Stimulated activated CD4-positive, alpha-beta T cell treated with anti-CD3 and anti-CD28 coated beads, TNF-alpha, amount 100 ng/mL, for 24 hours (primary cell): ENCODE measurements around the gene RHEBL1.
A peak's percentile ranks its signal among the peaks of the same experiment; 100 is the strongest.

Source experiments
- DNase-seq, 3 experiments: peaks; one replicate each; pipeline ENCODE4 v3.0.0-alpha.2; 2020; ENCODE audit warnings: low read depth in 3 of 3

RHEBL1 gene

GRCh38 chr12:49069507-49070346 lies at the start of gene RHEBL1:
TSS of gene RHEBL1 (minus strand) at chr12:49069979. CDS start at chr12:49069785, 194 bp downstream.
- DNase-seq, result peak; percentile 97 to 99 (median 98)

GRCh38 chr12:49111206-49111605 lies 41.4 kb upstream of the RHEBL1 start:
- no peak for DNase-seq

- peak; percentile 85 to 93 (median 92) for DNase-seq
Observed at GRCh38 chr12:49110464-49111155, 40.8 kb upstream of the RHEBL1 start, which contains the start of gene LMBR1L. TSS of gene LMBR1L (minus strand) at chr12:49110847. CDS start at chr12:49110555, 292 bp downstream.

- DNase-seq, result no peak
Observed at GRCh38 chr12:49109641-49110463, 40.1 kb upstream of the RHEBL1 start.

- no peak for DNase-seq
Observed at GRCh38 chr12:49108958-49109404, 39.2 kb upstream of the RHEBL1 start.

GRCh38 chr12:49105504-49106084 lies 35.8 kb upstream of the RHEBL1 start:
- DNase-seq, result no peak

- no peak for DNase-seq
Observed at GRCh38 chr12:49104822-49105221, 35.0 kb upstream of the RHEBL1 start.

GRCh38 chr12:49100380-49100779 lies 30.6 kb upstream of the RHEBL1 start:
- DNase-seq, result no peak

- no peak for DNase-seq
Observed at GRCh38 chr12:49098703-49099102, 28.9 kb upstream of the RHEBL1 start.

- DNase-seq, result peak; percentile 35 to 60 (median 54)
Observed at GRCh38 chr12:49098035-49098451, 28.3 kb upstream of the RHEBL1 start.

GRCh38 chr12:49097381-49097780 lies 27.6 kb upstream of the RHEBL1 start:
- no peak for DNase-seq

GRCh38 chr12:49094975-49095365 lies 25.2 kb upstream of the RHEBL1 start:
- no peak for DNase-seq

- DNase-seq, result no peak
Observed at GRCh38 chr12:49094160-49094974, 24.6 kb upstream of the RHEBL1 start, which contains the start of gene DHH. TSS of gene DHH (minus strand) at chr12:49094801. CDS start at chr12:49094512, 289 bp downstream.

GRCh38 chr12:49093792-49094159 lies 24.0 kb upstream of the RHEBL1 start:
- DNase-seq, result no peak

- DNase-seq, result no peak
Observed at GRCh38 chr12:49092816-49093406, 23.1 kb upstream of the RHEBL1 start.

GRCh38 chr12:49092086-49092815 lies 22.5 kb upstream of the RHEBL1 start:
- DNase-seq, result peak in 2 of 3 experiments; percentile 41 to 65

GRCh38 chr12:49091836-49092085 lies 22.0 kb upstream of the RHEBL1 start:
- no peak for DNase-seq

GRCh38 chr12:49091056-49091835 lies 21.5 kb upstream of the RHEBL1 start:
- DNase-seq, result no peak
